HepG2 (cell line): ENCODE measurements around the gene BBS12. TPM values are rescaled to one million over a fixed set of nuclear protein-coding genes. Genes with fewer than 3 reads are reported as not detected.

ENCODE experiments used
- ATAC-seq: fragments of 200-7000 bp; cut with Tn5 transposase; 3 replicates; pipeline ENCODE4 v1.9.1; 2020; ENCODE audit warnings: mild to moderate bottlenecking, moderate library complexity
- BruUV-seq: library from RNA; stranded (reverse); fragments of 400-500 nt; replicated peaks from 2 replicates; lab custom pipeline; 2021; lab: Mats Ljungman, UMichigan
- CTCF ChIA-PET: fragments of 300-600 bp; formaldehyde crosslinking; extraction: SDS; loops from one replicate; lab custom pipeline; 2021; ENCODE audit warnings: low total read pairs, inconsistent platforms, low intra/inter-chr PET ratio; lab: Yijun Ruan, JAX
- POLR2A ChIA-PET: fragments of 350-600 bp; sonication (Branson Sonifier 250); formaldehyde crosslinking; loops from one replicate; lab custom pipeline; 2020; ENCODE audit warnings: antibody characterized with exemption, inconsistent platforms; lab: Yijun Ruan, JAX
- DNase-seq: peaks from one replicate; pipeline ENCODE4 v3.0.0-alpha.2; 2015; ENCODE audit warnings: low spot score
- FAIRE-seq: peaks from 3 replicates; lab custom pipeline; 2011; peaks lifted over from hg19 to GRCh38; lab: Jason Lieb, UNC
- H2AFZ ChIP-seq: one replicate; pipeline ENCODE4 v1.6.1; 2011; ENCODE audit warnings: low read length, inconsistent platforms
- H3K27ac ChIP-seq: fragments of 300-600 bp; 3 replicates; pipeline ENCODE4 v1.8.0; 2011; ENCODE audit warnings: mixed run types, mild to moderate bottlenecking, mixed read lengths, low read length, inconsistent platforms; ENCODE audit not compliant: insufficient read depth; ENCODE audit errors: extremely low read length
- H3K27me3 ChIP-seq, 2 experiments: fragments of 200-600 bp in 1 of 2; 2 replicates in 1 of 2; 3 replicates in 1 of 2; pipeline versions ENCODE4 v1.6.0 to v1.8.0; 2011; ENCODE audit warnings: low read length in 2 of 2, mild to moderate bottlenecking in 2 of 2, moderate library complexity in 2 of 2, inconsistent platforms in 1 of 2; ENCODE audit not compliant: insufficient read depth in 2 of 2, control insufficient read depth in 1 of 2
- H3K36me3 ChIP-seq, 2 experiments: fragments of 200-600 bp in 1 of 2; replicated peaks in 1 of 2; 2 replicates in 1 of 2; 3 replicates in 1 of 2; pipeline versions ENCODE4 v1.5.1 to v1.8.0; 2011; ENCODE audit warnings: low read length in 2 of 2, inconsistent platforms in 1 of 2; ENCODE audit not compliant: insufficient read depth in 2 of 2, control insufficient read depth in 1 of 2
- H3K4me1 ChIP-seq: 2 replicates; pipeline ENCODE4 v1.5.1; 2012; ENCODE audit warnings: low read length, inconsistent platforms; ENCODE audit not compliant: insufficient read depth
- H3K4me2 ChIP-seq: 2 replicates; pipeline ENCODE4 v1.6.0; 2011; ENCODE audit warnings: low read depth, low read length, inconsistent platforms
- H3K4me3 ChIP-seq, 3 experiments: fragments of 200-600 bp in 1 of 3; sonication (generic), shearing (Covaris generic) in 1 of 3; replicated peaks in 1 of 3; 2 replicates each; pipeline ENCODE4 v1.5.1; 2011 to 2016; ENCODE audit warnings: low read length in 3 of 3, inconsistent platforms in 2 of 3, low read depth in 2 of 3, mild to moderate bottlenecking in 2 of 3, control low read depth in 1 of 3, mixed read lengths in 1 of 3; ENCODE audit not compliant: insufficient read depth in 1 of 3
- H3K79me2 ChIP-seq: one replicate; pipeline ENCODE4 v1.6.1; 2011; ENCODE audit warnings: low read length, inconsistent platforms; ENCODE audit not compliant: insufficient read depth
- H3K9ac ChIP-seq: 2 replicates; pipeline ENCODE4 v1.6.0; 2011; ENCODE audit warnings: mild to moderate bottlenecking, low read depth, low read length, inconsistent platforms; ENCODE audit not compliant: insufficient read depth
- H3K9me3 ChIP-seq: 2 replicates; pipeline ENCODE4 v1.5.1; 2012; ENCODE audit warnings: mild to moderate bottlenecking, low read length
- H4K20me1 ChIP-seq: 2 replicates; pipeline ENCODE4 v1.6.0; 2011; ENCODE audit warnings: inconsistent platforms, mild to moderate bottlenecking, low read length, moderate library complexity; ENCODE audit not compliant: insufficient read depth
- ESRRA ChIP-seq: sonication (generic); formaldehyde crosslinking; IDR thresholded peaks from 2 replicates; pipeline ENCODE4 v1.5.1; 2020; ENCODE audit warnings: mild to moderate bottlenecking, low read depth, missing genetic modification reagents
- HNRNPK ChIP-seq: fragments of 200-400 bp; formaldehyde crosslinking; IDR thresholded peaks from 2 replicates; pipeline ENCODE4 v1.6.1; 2018; ENCODE audit warnings: low read length, low read depth, moderate library complexity, mild to moderate bottlenecking; ENCODE audit not compliant: poor library complexity, severe bottlenecking
- MXD3 ChIP-seq: IDR thresholded peaks from 2 replicates; pipeline ENCODE4 v1.6.1; 2016; ENCODE audit warnings: mild to moderate bottlenecking, missing biosample characterization, missing genetic modification reagents
- SNAPC2 ChIP-seq: sonication (generic); formaldehyde crosslinking; IDR thresholded peaks from 2 replicates; pipeline ENCODE4 v1.8.1; 2022; ENCODE audit warnings: mild to moderate bottlenecking, missing genetic modification reagents
- ZBTB20 ChIP-seq: sonication (generic); formaldehyde crosslinking; IDR thresholded peaks from 2 replicates; pipeline ENCODE4 v1.8.1; 2023; ENCODE audit warnings: missing genetic modification reagents, low read depth, mild to moderate bottlenecking, borderline replicate concordance
- ZFP36L1 ChIP-seq: sonication (generic); formaldehyde crosslinking; IDR thresholded peaks from 2 replicates; pipeline ENCODE4 v1.8.0; 2022; ENCODE audit warnings: mild to moderate bottlenecking, missing genetic modification reagents, moderate library complexity
- ZNF274 ChIP-seq: sonication (generic); formaldehyde crosslinking; IDR thresholded peaks from 2 replicates; pipeline ENCODE4 v1.5.1; 2020; ENCODE audit warnings: mild to moderate bottlenecking, missing genetic modification reagents
- WGBS: methylation state at CpG from one replicate; pipeline ENCODE4 v1.1.6; 2017; ENCODE audit warnings: low lambda C conversion rate; 5-methylcytosine and 5-hydroxymethylcytosine counted together
- in situ Hi-C: cut with HindIII; loops from 2 replicates; pipeline ENCODE4 v1.10.0; 2017; ENCODE audit warnings: low pct_unique_long_range_greater_than_20kb; ENCODE audit not compliant: extremely low pct_ligation_motif_present
- intact Hi-C: fragments of 100-400 bp; cut with micrococcal nuclease; formaldehyde crosslinking; loops from one replicate; pipeline ENCODE4 v1.10.0; 2022; ENCODE audit not compliant: unreplicated experiment
- polyA plus RNA-seq, 8 experiments: library from polyadenylated mRNA; depleted of rRNA in 3 of 8; stranded (reverse) in 7 of 8; unstranded in 1 of 8; fragments of >200 nt; fragmentation: Illumina TruSeq in 4 of 8; extraction: Trizol in 4 of 8; gene quantifications; 2 replicates each; pipeline versions ENCODE4 v1.2.1 to v1.2.3, GENCODE V29; 2011 to 2016; ENCODE audit warnings: low read depth in 4 of 8, missing spikeins in 1 of 8, mixed read lengths in 1 of 8; ENCODE audit not compliant: insufficient read depth in 1 of 8
- total RNA-seq, 5 experiments: library from RNA; depleted of rRNA; stranded (reverse); fragments of >200 nt; fragmentation: Illumina TruSeq; extraction: Trizol; gene quantifications; 2 replicates each; pipeline ENCODE4 v1.2.3, GENCODE V29; 2016; ENCODE audit warnings: low read depth in 1 of 5

Gene BBS12
- total and polyA plus RNA-seq, 2 of the 13 experiments (the other 11 are each of a cell fraction or from before 2014, with no cell fraction given), result 0.32 to 1.7 TPM

DNA sequence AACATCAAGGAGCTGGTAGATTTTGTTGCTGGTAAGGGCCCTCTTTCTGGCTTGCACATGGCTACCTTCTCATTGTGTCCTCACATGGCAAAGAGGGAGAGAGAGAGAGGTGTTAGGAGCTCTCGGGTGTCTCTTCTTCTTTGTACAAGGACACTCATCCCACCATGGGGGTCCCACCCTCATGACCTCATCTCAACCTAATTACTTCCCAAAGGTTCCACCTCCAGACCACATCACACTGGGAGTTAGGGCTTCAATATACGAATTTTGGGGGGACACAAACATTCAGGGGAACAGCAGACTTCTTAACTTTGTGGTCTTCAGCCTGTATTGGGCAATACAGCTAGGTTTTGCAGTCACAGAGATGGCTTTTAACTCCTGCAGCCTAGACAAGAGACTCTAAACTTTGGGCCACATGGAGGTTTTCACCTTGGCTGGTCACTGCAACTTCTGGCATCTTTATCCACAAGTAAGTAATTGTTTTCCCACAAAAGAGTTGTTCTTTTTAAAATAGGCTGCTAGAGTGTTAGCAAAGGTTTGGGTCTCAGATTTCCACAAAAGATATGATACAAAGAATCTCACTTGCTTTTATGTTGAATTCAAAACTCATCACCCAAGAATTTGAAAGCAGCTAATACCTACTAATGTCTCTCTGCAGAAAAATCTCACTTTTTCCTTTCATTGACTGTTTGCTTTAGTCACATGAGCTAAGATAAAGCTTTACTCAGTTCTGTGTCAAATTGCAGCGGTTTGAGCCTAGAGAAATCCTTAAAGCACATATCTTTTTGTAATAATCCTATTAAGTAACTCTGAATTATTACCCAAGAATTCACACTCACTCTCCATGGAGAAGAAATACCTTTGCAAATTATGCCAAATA, 39.6 kb upstream of the BBS12 start:
- no peaks in the 10 kb centered on the region for H4K20me1 ChIP-seq
- H3K36me3 ChIP-seq, result no peaks in the 10 kb centered on the region
- no peaks in the 10 kb centered on the region for H3K79me2 ChIP-seq
- H3K9ac ChIP-seq, result no peak overlapping the region
- no peak for ATAC-seq
- peaks cover 0 to 6% of the 10 kb centered on the region in 2 experiments; a peak in 2 of 5 replicates for H3K27me3 ChIP-seq
- no peaks in the 10 kb centered on the region for H3K4me1 ChIP-seq
- no peak overlapping the region for H3K27ac ChIP-seq
- no peaks in the 10 kb centered on the region for H3K9me3 ChIP-seq
- no peak for DNase-seq
- no peak overlapping the region for H2AFZ ChIP-seq
- H3K4me2 ChIP-seq, result no peak overlapping the region
- 17% methylated on average over 3 of the region's 3 CpGs for WGBS
- in situ Hi-C loops, result no loop called here
- FAIRE-seq, result no peak
- no peak overlapping the region for H3K4me3 ChIP-seq
- TF ChIP-seq ZFP36L1 (CRISPR knock-in tag), result no peak
- no peak for TF ChIP-seq ESRRA (CRISPR knock-in tag)
- TF ChIP-seq ZBTB20 (CRISPR knock-in tag), result no peak
- ChIA-PET CTCF (no interaction called here), POLR2A (no interaction called here)
- intact Hi-C loops, result no loop called here
- BruUV-seq, result no TSS peak

GRCh38 chr4:122695226-122695625, 37.3 kb upstream of the BBS12 start:
- ChIA-PET CTCF (no interaction called here), POLR2A (no interaction called here)
- in situ Hi-C loops, result no loop called here
- Histone ChIP-seq H3K27ac (no peak overlapping the region), H4K20me1 (no peaks in the 10 kb centered on the region), H3K9ac (no peak overlapping the region), H3K9me3 (no peaks in the 10 kb centered on the region), H3K27me3 (peaks cover 0 to 3% of the 10 kb centered on the region in 2 experiments; a peak in 1 of 5 replicates), H2AFZ (no peak overlapping the region), H3K36me3 (no peaks in the 10 kb centered on the region), H3K4me1 (no peaks in the 10 kb centered on the region), H3K79me2 (no peaks in the 10 kb centered on the region), H3K4me3 (no peak overlapping the region), H3K4me2 (no peak overlapping the region)
- BruUV-seq, result no TSS peak
- no peak for TF ChIP-seq SNAPC2 (CRISPR knock-in tag)
- no peak for TF ChIP-seq ZNF274 (CRISPR knock-in tag)
- TF ChIP-seq MXD3 (CRISPR knock-in tag), result no peak
- no peak for TF ChIP-seq HNRNPK
- ATAC-seq, result no peak
- FAIRE-seq, result no peak
- intact Hi-C loops, result no loop called here
- DNase-seq, result no peak
- WGBS, result 0% methylated on average over 2 of the region's 2 CpGs
